MM.1S (cell line): ENCODE results near the gene VSTM4.

ENCODE experiments used
- CTCF ChIP-seq: fragments of 300-600 bp; sonication (generic); IDR thresholded peaks from 2 replicates; pipeline ENCODE4 v1.5.1; 2016; ENCODE audit warnings: antibody characterized with exemption, low read length, mixed read lengths
- EZH2 ChIP-seq: fragments of 300-600 bp; sonication (generic); optimal IDR thresholded peaks from 2 replicates; pipeline ENCODE3; 2017; ENCODE audit warnings: low read depth, mild to moderate bottlenecking, antibody characterized with exemption, low read length, mixed read lengths

GRCh38 chr10:49093922-49094321 lies 21.4 kb downstream of the VSTM4 start:
- TF ChIP-seq CTCF, result no peak
- TF ChIP-seq EZH2, result no peak
